Measurements from ENCODE around the gene PLXNB1.
"Not testable (repeated sequence)": the region's sequence is repeated elsewhere in the genome, so short reads cannot be mapped to it uniquely, and the experiment has no call there.

Gene PLXNB1

DNA sequence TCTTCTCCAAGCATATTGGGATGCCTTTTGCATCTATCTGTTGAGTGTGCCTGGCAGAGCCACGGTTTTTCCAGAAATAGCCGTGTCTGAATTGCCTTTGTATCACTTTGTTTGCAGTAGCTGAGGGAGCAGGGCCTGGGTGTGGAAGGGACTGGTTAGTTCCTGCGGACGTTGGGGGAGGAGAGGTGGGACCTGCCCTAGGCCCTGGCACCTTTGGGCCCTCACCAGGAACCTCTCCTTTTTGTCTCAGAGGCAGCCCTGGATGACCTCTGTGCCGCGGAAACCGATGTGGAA lies 35.3 kb upstream of the PLXNB1 start:
- DNase-seq: no peak

DNA sequence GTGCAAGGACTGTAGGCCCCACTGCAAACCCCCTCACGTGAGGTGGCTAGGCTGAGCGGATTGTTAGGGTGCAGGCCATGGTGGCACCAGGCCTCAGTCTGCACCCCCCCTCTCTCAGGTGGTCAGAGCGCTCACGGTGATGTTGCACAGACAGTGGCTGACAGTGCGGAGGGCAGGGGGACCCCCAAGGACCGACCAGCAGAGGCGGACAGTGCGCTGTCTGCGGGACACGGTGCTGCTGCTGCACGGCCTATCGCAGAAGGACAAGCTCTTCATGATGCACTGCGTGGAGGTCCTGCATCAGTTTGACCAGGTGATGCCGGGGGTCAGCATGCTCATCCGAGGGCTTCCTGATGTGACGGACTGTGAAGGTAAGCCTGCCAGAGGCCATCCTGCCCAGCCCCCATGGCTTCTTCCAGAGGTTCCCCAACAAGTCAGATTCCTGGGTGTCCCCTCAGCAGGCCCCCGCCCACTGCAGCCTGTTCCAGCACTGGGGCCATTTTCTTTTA lies 34.9 kb upstream of the PLXNB1 start:
- DNase-seq: no peak

DNA sequence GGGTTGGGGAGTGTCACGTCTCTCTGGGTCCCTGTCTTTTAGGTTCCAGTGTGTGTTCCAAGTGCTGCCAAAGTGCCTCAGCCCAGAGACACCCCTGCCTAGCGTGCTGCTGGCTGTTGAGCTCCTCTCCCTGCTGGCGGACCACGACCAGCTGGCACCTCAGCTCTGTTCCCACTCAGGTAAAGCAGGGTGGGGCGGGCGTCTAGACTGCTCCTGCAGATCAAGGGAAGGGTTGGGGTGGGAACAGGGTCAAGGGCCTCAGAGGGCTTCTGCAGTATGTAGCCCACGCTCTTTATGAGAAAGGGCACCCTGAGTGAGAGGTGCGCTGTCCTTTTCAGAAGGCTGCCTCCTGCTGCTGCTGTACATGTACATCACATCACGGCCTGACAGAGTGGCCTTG lies 33.8 kb upstream of the PLXNB1 start:
- no peak for DNase-seq

DNA sequence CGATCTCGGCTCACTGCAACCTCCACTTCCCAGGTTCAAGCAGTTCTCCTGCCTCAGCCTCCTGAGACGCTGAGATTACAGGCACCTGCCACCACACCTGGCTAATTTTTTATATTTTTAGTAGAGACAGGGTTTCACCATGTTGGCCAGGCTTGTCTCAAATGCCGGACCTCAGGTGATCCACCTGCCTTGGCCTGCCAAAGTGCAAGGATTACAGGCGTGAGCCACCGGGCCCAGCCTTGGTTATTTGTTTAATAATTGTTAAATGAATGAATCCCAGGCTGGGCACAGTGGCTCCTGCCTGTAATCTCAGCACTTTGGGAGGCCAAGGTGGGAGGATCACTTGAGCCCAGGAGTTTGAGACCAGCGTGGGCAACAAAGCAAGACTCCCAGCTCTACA lies 31.9 kb upstream of the PLXNB1 start:
- DNase-seq: not testable (repeated sequence)

DNA sequence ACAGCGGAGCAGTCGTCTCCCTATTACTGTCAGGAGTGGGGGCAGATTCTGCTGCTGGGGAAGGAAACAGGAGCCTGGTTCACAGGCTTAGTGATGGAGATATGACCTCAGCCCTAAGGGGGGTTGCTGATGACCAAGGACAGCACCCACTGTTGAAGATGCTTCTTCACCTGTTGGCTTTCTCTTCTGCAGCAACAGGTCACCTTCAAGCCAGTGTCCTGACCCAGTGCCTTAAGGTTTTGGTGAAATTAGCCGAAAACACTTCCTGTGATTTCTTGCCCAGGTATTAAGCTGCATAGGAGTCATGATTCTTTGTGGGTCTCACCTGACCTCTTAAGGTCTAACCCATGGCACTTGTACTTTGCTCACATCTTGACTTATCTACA lies 30.6 kb upstream of the PLXNB1 start:
- DNase-seq: no peak

DNA sequence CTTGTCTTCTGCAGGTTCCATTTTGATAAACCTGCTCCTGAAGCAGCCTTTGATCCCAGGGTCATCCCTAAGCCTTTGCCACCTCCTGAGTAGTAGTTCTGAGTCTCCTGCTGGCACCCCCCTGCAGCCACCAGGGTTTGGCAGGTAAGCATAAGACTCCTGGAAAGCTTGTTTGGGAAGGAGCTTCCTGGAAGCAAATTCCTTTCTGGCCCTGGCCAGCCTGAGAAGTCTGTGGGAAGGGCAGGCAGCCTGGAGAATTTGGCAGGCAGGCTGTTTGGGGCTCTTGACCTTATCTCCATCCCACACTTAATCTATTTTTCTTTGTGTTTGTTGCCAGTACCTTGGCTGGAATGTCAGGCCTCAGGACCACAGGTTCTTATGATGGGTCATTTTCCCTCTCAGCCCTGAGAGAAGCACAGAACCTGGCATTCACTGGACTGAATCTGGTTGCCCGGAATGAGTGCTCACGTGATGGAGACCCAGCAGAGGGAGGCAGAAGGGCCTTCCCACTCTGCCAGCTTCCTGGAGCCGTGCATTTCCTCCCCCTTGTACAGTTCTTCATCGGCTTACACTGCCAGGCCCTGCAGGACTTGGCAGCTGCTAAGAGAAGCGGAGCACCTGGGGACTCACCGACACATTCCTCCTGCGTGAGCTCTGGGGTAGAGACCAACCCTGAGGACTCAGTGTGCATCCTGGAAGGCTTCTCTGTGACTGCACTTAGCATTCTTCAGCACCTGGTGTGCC lies 30.1 kb upstream of the PLXNB1 start:
- DNase-seq: no peak

DNA sequence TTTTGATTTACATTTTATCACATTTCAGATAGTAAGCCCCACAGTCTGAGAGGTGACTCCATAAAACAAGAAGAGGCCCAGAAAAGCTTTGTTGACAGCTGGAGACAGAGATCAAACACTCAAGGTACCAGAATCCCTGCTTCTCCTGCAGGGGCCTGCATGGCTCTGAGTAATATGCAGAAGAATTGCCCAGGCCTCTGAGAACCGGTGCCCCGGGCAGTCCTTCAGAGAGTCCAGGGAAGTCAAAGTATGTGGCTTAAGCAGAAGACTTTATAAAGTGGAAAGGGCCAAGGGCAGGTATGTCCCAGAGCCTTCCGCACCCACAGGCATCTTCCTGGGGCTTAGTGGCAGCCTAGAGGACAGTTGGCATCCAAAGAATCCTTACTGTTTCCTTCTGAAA lies 29.4 kb upstream of the PLXNB1 start:
- DNase-seq: no peak

DNA sequence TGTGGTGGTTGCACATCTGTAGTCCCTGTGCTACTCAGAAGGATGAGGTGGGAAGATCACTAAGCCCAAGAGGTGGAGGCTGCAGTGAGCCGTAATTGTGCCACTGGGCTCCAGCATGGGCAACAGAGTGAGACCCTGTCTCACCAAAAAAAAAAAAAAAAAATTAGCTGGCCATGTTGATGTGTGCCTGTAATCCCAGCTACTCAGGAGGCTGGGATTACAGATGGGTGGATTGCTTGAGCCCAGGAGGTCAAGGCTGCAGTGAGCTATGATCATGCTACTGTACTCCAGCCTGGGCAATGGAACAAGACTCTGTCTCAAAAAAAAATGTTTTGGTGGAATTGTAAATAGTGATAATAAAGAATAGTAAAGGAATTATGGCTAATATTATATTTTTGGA lies 26.6 kb upstream of the PLXNB1 start:
- no peak for DNase-seq

DNA sequence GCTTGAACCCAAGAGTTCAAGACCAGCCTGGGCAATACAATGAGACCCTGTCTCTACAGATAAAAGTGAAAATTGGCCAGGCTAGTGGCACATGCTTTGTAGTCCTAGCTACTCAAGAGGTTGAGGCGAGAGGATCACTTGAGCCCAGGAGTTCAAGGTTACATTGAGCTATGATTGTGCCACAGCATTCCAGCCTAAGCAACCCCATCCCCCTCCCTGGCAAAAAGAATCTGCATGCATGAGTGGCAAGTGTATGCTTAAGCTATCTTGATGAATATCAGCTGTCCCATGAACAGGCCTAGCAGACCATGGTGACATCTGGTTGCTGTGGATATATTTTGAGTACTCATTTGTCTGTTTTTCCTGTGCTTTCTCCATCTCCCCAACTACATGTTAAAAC lies 21.4 kb upstream of the PLXNB1 start:
- DNase-seq: no peak

DNA sequence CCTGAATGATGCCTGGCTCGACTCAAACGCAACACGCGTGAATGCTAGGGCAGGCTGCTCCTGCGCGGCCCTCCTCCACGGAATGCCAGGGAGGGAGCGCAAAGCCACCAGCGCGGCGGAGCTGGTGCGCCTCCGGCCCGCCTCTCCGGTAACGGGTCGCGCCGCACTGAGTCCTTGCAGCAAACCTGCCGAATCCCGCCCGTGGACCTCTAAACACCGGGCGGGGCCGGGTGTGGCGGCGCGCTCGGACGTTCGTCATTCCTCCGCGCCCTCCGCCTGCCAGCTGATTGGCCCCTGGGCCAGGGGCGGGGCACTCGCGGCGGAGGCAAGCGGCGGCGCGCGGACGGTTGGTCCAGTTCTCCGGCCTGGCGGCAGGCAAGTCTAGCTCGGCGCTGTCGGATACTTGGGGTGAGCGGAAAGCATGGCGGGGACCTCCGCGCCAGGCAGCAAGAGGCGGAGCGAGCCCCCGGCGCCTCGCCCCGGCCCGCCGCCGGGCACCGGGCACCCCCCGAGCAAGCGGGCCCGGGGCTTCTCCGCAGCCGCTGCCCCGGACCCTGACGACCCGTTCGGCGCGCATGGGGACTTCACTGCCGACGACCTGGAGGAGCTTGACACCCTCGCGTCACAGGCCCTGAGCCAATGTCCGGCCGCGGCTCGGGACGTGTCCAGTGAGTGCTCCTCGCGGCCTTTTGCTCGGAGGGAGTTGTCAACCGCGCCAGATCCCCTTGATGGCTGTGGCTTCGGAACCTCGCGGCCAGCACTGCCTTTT lies 16.7 kb upstream of the PLXNB1 start, which contains the start of gene ATRIP:
Gene ATRIP (plus strand): TSS at position 313 of the 769 bp plus-strand sequence. CDS start 109 bp downstream, at position 422.
- DNase-seq: peak; percentile 94

DNA sequence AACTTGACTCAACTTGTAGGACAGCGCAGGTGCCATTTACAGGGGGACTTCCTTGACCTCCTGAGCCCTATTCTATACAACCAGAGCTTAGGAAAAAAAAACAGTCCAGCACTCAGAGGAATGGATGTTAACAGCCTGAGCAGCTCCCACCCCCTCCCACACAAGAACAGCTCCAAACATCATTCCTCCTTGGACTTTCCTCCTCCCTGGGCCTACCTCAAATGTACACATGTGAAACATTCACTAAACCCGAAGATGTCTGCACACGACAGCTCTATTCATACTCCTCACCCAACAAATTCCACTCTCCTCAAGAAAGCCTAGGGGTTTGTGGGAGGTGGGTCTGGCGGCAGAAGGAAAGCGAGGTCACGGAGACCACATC lies 16.1 kb upstream of the PLXNB1 start:
- no peak for DNase-seq

DNA sequence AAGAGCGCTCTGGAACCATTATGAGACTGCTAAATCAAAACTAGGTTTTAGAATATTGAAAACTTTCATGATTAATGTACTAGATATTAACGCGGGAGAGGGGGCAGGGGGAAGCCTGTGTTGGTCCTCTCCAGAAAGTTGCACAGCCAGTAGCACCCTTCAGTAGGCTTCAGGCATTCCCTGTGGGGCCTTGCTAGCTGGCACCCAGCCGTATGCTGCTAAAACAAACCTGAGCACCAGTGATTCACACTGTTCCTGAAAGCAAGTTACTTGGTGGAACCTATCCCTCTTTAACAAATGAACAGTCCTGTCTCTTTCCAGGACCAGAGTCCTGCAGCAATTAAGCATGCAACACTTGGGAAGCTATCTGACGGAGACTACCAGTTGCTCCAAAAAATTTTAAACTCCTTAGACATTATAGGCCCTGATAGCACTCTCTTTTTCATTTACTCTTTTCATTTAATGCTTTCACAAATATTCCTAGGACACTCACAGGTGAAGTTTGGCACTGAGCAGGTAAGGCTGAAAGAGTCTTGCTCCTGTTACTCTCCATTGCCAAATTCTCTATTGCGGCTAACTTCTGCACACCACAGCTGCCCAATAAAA lies 15.5 kb upstream of the PLXNB1 start:
- DNase-seq: no peak

DNA sequence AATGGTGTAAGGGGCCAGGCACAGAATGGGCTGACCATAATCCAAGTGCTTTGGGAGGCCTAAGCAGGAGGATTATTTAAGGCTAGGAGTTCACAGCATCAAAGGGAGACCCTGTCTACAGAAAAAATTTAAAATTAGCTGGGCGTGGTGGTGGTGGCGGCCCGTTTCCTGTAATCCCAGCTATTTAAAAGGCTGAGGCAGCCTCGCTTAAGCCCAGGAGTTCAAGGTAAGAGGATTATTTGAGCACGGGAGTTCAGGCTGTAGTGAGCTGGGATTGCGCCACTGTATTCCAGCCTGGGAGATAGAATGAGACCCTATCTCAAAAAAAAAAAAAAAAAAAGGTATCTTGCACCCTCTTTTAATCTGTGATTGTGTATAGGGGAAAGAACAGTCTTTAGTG lies 12.1 kb upstream of the PLXNB1 start:
- no peak for DNase-seq

DNA sequence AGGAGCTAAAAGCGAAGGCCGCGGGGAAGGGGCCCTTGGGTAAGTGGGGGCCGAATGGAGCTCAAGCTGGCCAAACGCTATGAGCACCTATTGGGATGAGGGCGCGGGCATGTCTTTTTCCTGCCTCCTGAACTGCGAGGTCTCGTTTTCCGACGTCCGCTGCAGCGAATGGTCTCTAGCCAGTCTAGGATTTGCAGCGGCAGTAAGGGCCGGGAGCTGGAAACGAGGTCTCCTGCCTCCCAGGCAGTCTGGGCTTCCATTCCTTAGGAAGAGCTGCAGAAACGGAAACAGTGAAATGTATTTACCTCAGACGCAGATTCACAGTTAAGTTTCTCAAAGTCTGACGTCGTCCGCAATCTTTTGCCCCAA lies 10.7 kb upstream of the PLXNB1 start:
- no peak for DNase-seq

DNA sequence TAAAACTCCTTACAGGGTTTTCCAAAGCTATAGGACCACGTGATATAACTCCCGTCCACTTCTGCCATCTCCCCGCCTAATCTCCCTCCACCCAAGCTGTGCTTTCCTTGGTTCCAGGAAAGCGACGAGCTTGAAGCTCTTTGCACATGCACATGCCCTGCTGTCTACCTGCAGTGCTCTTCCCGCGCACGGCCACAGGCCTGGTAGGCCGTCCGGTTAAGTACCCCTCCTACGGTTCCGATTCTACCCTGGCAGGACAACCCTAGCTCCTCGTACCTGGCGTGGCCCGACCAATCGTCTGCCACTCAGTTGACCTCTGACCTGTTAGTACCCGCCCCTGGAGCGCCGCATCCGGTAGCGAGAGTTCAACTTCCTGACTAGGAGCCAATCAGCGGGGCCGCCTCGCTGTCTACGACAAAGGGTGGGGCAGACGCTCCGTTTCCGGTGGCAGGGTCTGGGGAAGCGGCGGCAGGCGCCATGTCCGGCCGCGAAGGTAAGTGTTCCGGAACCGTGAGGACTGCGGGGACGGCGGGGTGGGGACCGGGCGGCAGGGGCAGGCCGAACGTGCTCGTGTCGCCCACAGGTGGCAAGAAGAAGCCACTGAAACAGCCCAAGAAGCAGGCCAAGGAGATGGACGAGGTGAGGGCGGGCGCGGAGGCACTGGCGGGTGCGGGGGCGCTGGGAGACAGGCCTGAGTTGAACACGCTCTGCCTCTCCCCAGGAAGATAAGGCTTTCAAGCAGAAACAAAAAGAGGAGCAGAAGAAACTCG lies 10.1 kb upstream of the PLXNB1 start, which contains the start of the genes CCDC51 and TMA7:
Gene CCDC51 (minus strand): TSS at position 300 of the 770 bp plus-strand sequence. CDS start 4,991 bp downstream, outside the sequence.
Gene TMA7 (plus strand): TSS at position 438 of the 770 bp plus-strand sequence. CDS start 40 bp downstream, at position 478.
- DNase-seq: peak; percentile 98

DNA sequence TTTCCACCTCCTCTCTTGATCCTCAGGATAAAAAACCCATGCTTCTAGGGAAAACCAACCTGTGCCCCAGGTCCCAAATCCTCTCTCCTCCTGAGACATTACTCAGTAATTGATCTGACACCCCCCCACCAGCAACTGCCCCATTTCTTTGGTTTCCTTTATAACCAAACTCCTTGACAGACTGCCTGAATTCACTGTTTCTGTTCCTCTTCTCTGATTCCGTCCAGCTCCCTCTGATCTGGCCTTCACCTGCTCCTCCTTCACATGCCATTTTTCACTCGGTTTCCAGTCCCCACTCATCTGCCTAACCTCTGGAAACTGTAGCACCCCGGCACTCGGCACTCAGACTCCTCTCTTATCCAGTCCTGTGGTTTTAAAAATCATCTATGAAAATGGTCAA lies 7.9 kb upstream of the PLXNB1 start:
- DNase-seq: no peak

DNA sequence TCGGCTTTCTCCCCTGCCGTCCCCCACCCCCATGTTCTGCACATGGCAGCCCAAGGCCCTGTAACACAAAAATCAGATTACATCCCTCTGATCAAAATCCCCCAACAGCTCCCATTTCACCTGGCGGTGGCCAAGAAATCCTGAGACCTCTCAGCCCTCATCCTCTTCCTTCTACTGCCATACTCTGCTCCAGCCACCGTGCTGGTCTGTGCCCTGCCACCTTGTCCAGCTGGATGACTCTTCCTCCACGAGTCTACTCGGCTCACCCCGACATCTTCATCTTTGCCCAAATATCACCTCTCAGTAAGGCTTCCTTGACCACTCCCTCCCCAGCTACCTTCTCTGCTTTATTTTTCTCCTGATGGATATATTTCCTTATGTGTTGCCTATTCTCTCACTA lies 7.0 kb upstream of the PLXNB1 start:
- no peak for DNase-seq

DNA sequence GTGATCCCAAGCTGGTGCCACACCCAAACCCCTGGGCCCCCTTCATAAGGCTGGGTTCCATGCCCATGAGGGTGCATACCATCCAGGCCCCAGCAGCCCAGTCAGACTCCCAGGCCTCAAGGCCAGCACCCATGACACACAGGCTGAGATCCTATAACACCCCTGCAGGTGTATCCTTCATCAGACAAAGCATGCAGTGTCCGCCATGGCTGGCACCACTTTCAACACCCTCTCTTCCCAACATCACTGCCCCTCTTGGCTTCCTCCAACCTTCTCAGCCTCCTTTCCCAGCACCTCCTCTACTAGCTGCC lies 6.5 kb upstream of the PLXNB1 start:
- no peak for DNase-seq

DNA sequence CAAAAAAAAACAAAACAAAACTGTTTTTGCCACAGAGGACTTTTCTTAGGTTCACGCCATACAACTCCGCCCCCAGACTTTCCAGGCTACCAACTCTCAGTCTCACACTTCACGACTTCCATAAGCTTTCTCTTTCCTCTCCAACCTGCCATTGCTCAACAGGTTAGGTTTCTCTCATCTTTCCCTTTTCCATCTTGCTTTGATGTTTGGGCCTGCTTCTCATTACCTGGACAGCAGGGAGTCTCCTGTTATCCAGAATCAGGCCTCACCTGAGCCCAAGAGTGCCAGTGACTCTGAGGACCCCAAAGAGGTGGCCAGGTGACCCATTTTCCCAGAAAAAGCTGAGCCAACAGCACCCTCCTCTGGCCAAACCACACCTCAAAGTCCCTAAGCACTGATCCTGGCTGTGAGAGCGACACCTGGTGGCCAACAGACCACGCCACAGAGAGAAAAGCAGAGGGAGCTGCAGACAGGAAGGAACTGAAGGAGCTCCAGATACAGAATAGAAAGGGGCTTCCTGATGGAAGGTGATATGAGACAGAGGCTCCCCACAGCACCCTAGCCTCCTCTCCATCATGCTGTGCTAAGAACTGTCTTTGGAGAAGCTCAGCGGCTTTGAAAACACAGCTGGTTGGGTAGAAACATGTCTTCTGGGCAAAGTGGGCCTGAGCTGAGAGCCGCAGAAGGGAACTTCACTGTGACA lies 6.0 kb upstream of the PLXNB1 start:
- DNase-seq: peak; percentile 87

DNA sequence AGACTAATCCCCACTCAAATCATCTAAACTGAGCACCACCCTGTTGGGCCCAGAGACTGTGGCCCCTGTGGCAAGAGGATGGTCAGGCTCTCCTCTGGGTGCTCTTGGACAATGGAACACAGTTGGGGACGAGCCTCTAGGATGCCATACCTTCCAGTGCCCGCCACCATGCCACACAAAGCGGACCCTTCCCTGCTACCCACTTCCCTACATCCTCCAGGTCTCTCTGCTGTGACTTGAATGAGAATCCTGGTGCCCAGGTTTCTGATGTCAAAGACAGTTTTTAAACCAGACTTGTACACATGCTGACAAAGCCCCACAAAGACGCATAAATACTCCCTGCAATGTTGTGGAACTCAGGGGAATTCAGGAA lies 5.3 kb upstream of the PLXNB1 start:
- no peak for DNase-seq

DNA sequence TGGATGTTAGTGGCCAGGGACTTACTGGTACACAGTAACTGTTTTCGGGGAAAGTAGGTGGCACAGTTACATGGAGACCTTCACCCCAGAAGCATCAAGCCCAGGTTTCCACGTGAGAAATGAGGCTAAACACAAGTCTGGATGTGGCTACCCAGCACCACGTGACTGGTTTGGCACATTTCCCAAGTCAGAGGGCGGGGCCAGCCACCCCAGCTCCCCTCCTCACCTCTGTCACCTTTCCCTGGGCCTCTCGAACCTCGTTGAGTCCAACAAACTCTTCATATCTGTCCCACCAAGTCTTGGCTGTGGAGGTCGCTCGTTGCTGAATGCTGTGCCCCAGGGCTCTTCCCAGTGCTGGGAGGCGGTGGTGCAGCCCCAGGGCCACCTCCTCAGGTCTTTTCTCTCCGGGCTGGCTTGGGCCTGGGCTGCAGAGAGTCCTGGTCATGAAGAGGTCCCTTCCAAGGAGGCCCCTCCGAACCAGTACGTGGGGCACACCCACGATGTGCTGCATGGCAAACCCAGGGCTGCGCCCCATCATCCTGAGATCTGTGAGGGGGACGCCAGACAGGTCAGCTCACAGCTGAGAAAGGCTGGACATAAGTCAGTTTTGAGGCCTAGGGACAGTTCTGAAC lies 4.8 kb upstream of the PLXNB1 start:
- DNase-seq: no peak

DNA sequence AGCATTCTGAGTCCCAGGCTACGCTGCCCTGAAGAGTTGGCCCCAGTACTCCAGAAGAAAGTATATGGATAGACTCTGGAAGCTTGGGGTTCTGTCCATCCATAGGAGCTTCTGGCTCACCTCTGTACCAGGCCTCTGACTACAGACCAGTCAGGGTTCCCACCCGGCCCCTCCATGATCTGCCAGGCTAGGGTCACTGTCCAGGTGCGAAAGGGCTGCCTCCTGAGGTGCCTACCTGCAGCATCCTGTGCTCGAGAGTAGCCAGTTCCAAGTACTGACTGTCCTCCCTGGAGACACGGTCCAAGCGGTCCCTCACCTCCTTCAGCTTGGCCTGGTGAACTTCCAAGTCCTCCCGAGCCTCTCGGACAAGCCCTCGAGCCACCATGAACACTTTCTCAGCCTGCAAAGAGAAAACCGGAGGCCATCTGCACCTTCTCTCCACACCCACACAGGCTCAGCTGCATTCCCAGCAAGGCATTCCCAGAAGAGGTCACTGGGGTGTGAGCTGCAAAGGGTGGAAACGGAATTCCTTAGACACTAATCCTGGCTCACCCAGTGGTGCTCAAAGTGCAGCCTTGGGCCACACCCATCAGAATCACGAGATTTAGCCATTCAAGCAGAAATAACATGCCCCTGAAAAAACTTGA lies 3.7 kb upstream of the PLXNB1 start:
- no peak for DNase-seq

All from RPMI8226 (cell line).